ENCODE results near the gene AHI1.
A peak's percentile ranks its signal among the peaks of the same experiment; 100 is the strongest.

The AHI1 gene

DNA sequence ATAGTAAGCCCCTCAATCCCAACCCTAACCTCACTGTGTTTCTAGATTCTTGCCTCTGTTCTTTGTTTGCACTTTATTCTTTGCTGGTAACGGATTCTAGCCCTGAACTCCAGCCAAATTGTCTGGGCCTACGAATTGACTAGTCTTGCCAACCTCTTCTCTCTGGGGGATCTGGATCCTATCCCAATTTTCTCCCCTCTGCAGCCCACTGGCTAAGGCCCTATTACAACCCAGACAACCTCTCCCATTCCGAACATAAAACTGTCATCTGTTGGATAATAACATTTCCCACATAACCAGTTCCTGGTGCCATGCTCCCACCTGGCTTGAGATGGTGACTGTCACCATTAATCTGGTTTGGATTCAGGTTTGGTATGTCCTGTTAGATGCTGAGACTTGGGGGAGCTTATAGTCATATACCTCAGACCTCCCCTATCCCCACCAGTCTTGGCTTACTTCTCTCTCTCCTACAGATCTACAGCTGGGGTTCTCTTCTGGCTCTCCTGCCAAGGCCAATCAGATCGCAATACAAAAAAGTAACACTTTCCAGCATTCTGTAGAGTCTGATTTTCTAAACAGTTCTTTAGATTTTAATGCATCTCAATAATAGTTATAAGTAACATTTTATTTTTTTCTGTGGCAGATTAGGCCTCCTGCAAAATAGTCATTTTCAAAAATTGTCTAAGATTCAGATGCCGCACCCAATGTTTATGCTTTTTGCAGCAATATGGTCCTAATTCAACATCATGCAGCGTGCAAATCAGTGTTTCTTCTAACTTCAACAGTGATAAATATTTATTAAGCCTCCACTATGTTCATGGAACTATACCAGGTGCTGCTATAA, 29.8 kb upstream of the AHI1 start:
- H3K27me3 ChIP-seq (ENCODE audit: control insufficient read depth, insufficient read depth, low read length) = no peaks in the 10 kb centered on the region
- no peaks in the 10 kb centered on the region for H3K4me1 ChIP-seq (ENCODE audit: control insufficient read depth, insufficient read depth, low read length)
- H3K9me3 ChIP-seq (ENCODE audit: control insufficient read depth, low read length) = no peaks in the 10 kb centered on the region
- H3K4me3 ChIP-seq (ENCODE audit: low read length) = no peak overlapping the region
- H3K9ac ChIP-seq (ENCODE audit: low read length) = no peak overlapping the region
- H3K36me3 ChIP-seq (ENCODE audit: control insufficient read depth, insufficient read depth, low read length) = no peaks in the 10 kb centered on the region

DNA sequence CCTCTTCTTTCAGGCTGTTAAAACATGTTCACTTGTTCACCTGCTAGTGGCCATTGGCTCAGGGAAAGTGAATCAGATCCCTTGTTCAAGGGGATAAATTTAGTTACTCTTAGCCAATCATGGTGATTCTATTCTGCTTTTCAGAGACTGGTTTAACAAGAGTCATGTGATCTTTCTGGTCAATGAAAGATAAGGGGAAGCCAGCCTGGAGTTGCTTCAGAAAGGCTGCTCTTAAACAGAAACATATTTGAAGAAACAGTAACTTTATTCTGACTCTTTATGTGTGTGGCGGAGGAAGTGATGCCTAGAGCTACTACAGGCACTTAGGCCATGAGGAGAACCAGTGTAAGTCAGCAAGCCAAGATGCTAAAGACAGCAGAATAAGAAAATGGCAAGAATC, 28.1 kb upstream of the AHI1 start:
- H3K27me3 ChIP-seq (ENCODE audit: control insufficient read depth, insufficient read depth, low read length) = no peaks in the 10 kb centered on the region
- H3K4me1 ChIP-seq (ENCODE audit: control insufficient read depth, insufficient read depth, low read length) = no peaks in the 10 kb centered on the region
- no peaks in the 10 kb centered on the region for H3K9me3 ChIP-seq (ENCODE audit: control insufficient read depth, low read length)
- no peaks in the 10 kb centered on the region for H3K36me3 ChIP-seq (ENCODE audit: control insufficient read depth, insufficient read depth, low read length)
- no peak overlapping the region for H3K4me3 ChIP-seq (ENCODE audit: low read length)
- no peak overlapping the region for H3K9ac ChIP-seq (ENCODE audit: low read length)

GRCh38 chr6:135522965-135523692, 25.6 kb upstream of the AHI1 start:
- Histone ChIP-seq H3K9ac (ENCODE audit: low read length) (no peak overlapping the region), H3K27me3 (ENCODE audit: control insufficient read depth, insufficient read depth, low read length) (no peaks in the 10 kb centered on the region), H3K9me3 (ENCODE audit: control insufficient read depth, low read length) (no peaks in the 10 kb centered on the region), H3K36me3 (ENCODE audit: control insufficient read depth, insufficient read depth, low read length) (no peaks in the 10 kb centered on the region), H3K4me1 (ENCODE audit: control insufficient read depth, insufficient read depth, low read length) (no peaks in the 10 kb centered on the region), H3K4me3 (ENCODE audit: low read length) (no peak overlapping the region)

DNA sequence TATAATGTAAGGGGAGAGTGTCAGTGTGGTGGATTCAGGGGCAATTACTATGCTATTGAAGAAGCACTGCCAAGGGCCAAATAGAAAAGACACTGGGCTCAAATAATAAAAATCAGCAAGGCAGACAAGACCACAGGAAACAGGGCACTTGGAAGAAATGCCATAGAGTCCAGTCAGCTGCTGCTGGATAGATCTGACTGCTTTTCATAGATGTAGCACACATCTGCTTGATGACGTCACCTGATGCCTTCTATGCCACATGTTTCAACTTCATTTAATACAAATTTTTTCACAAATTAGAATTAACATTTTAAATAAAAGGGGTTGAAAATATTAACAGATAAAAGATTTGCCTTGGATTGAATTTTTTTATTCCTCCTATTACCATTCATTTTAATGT, 23.9 kb upstream of the AHI1 start:
- Histone ChIP-seq H3K27me3 (ENCODE audit: control insufficient read depth, insufficient read depth, low read length) (no peaks in the 10 kb centered on the region), H3K36me3 (ENCODE audit: control insufficient read depth, insufficient read depth, low read length) (no peaks in the 10 kb centered on the region), H3K4me1 (ENCODE audit: control insufficient read depth, insufficient read depth, low read length) (no peaks in the 10 kb centered on the region), H3K4me3 (ENCODE audit: low read length) (no peak overlapping the region), H3K9me3 (ENCODE audit: control insufficient read depth, low read length) (no peaks in the 10 kb centered on the region), H3K9ac (ENCODE audit: low read length) (no peak overlapping the region)

DNA sequence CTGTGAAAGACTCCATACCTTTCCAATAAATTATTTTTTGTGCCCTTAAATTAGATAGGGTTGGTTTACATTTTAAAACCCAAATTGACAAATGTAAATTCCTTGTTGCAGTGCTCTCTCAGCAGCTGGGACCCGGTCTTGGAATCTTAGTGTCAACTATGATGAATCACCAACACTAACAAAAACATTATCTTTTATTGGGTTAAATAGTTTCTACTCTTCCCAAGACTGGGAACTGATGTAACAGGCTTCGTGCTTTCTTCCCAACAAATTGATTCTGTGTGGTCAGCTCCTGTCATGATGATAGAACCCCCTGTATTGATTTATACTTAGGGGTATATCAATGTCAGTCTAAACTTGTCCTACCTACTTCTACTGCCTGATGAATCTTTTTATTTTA, 23.2 kb upstream of the AHI1 start:
- no peak overlapping the region for H3K4me3 ChIP-seq (ENCODE audit: low read length)

DNA sequence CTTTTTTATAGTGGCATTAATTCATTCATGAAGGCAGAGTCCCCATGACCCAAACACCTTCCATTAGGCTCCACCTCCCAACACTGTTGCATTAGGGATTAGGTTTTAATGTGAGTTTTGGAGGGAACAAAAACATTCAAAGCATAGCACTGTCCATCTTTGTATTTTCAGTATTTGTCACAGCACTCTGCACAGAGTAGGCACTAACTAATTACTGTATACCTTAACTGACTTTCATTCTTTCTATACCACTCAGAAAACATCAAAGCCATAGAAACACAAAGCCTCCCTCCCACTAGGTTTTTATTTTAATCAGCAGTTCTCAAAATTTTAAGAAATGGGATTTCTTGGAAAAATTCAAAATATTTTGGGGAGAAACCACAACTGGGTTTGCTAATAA, 21.8 kb upstream of the AHI1 start:
- H3K9ac ChIP-seq (ENCODE audit: low read length) = no peak overlapping the region
- H3K4me3 ChIP-seq (ENCODE audit: low read length) = no peak overlapping the region
- H3K4me1 ChIP-seq (ENCODE audit: control insufficient read depth, insufficient read depth, low read length) = no peaks in the 10 kb centered on the region
- no peaks in the 10 kb centered on the region for H3K27me3 ChIP-seq (ENCODE audit: control insufficient read depth, insufficient read depth, low read length)
- H3K9me3 ChIP-seq (ENCODE audit: control insufficient read depth, low read length) = no peaks in the 10 kb centered on the region
- H3K36me3 ChIP-seq (ENCODE audit: control insufficient read depth, insufficient read depth, low read length) = no peaks in the 10 kb centered on the region

More for the DNA sequence above, 23.2 kb upstream of the AHI1 start:
- Histone ChIP-seq H3K27me3 (ENCODE audit: control insufficient read depth, insufficient read depth, low read length) (no peaks in the 10 kb centered on the region), H3K9me3 (ENCODE audit: control insufficient read depth, low read length) (no peaks in the 10 kb centered on the region), H3K36me3 (ENCODE audit: control insufficient read depth, insufficient read depth, low read length) (no peaks in the 10 kb centered on the region), H3K4me1 (ENCODE audit: control insufficient read depth, insufficient read depth, low read length) (no peaks in the 10 kb centered on the region), H3K9ac (ENCODE audit: low read length) (no peak overlapping the region)

- Histone ChIP-seq H3K36me3 (ENCODE audit: control insufficient read depth, insufficient read depth, low read length) (no peaks in the 10 kb centered on the region), H3K4me1 (ENCODE audit: control insufficient read depth, insufficient read depth, low read length) (no peaks in the 10 kb centered on the region), H3K4me3 (ENCODE audit: low read length) (no peak overlapping the region), H3K9me3 (ENCODE audit: control insufficient read depth, low read length) (no peaks in the 10 kb centered on the region), H3K27me3 (ENCODE audit: control insufficient read depth, insufficient read depth, low read length) (no peaks in the 10 kb centered on the region), H3K9ac (ENCODE audit: low read length) (no peak overlapping the region)
These were observed 20.0 kb upstream of the AHI1 start for GRCh38 chr6:135517527-135517926.

- no peak overlapping the region for H3K9ac ChIP-seq (ENCODE audit: low read length)
- no peaks in the 10 kb centered on the region for H3K36me3 ChIP-seq (ENCODE audit: control insufficient read depth, insufficient read depth, low read length)
- H3K27me3 ChIP-seq (ENCODE audit: control insufficient read depth, insufficient read depth, low read length) = no peaks in the 10 kb centered on the region
- no peak overlapping the region for H3K4me3 ChIP-seq (ENCODE audit: low read length)
- no peaks in the 10 kb centered on the region for H3K9me3 ChIP-seq (ENCODE audit: control insufficient read depth, low read length)
- no peaks in the 10 kb centered on the region for H3K4me1 ChIP-seq (ENCODE audit: control insufficient read depth, insufficient read depth, low read length)
These were observed 17.2 kb upstream of the AHI1 start for GRCh38 chr6:135514706-135515105.

DNA sequence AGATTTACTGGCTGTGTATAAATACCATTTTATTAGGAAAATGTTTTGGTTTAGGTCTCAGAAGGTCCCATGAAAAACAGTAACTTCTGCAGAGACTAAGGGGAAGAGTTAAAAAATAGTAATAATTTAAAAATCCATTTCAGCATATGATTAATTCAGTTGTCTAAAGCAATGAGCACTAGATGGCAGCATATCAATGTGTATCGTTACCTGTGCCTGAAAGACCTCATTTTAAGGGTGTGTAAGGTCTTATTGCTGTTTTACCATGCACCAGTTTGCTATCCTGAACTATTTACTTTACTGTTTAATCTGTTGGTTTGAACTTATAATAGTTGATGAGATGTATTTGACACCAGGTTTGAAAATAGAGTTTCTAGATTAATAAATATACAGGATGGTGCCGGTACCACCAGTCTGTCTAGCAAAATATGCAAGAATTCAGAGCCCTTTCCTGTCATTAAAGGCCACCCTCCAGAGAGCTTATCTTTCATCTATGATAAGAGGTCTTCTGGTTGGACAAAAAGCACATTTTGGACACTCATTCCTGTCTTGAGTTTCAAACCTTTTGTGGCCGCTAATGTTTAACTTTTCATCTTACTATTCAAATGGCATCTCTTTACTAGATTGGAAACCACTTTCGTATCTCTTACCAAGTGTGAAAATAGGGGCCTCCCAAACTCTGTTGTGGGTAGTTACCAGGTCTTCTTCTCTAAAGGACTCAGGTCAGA, 8.9 kb upstream of the AHI1 start:
- Histone ChIP-seq H3K36me3 (ENCODE audit: control insufficient read depth, insufficient read depth, low read length) (no peaks in the 10 kb centered on the region), H3K4me1 (ENCODE audit: control insufficient read depth, insufficient read depth, low read length) (peaks cover 14% of the 10 kb centered on the region), H3K9ac (ENCODE audit: low read length) (peak overlapping the region; percentile 15), H3K9me3 (ENCODE audit: control insufficient read depth, low read length) (no peaks in the 10 kb centered on the region), H3K27me3 (ENCODE audit: control insufficient read depth, insufficient read depth, low read length) (no peaks in the 10 kb centered on the region), H3K4me3 (ENCODE audit: low read length) (no peak overlapping the region)

DNA sequence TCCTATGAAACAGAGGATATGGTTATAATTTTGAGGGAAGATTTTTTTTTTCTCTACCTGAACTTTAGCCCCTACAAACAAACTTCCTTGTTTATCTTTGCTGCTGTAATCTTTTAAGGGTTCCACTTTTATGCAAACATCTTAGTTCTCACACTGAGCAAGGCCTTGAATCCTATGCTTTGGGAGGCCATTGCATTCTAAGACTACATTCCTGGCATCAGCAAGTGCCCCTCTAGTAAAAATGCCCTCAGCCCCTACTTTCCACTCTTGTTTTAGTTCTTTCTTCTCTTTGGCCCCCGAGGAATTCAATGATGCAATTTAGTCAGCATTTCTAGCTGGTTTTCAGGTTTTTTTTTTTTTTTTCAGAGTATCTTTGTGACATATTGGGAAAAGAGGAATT, 8.1 kb upstream of the AHI1 start:
- no peaks in the 10 kb centered on the region for H3K9me3 ChIP-seq (ENCODE audit: control insufficient read depth, low read length)
- no peaks in the 10 kb centered on the region for H3K27me3 ChIP-seq (ENCODE audit: control insufficient read depth, insufficient read depth, low read length)
- H3K36me3 ChIP-seq (ENCODE audit: control insufficient read depth, insufficient read depth, low read length) = no peaks in the 10 kb centered on the region
- no peak overlapping the region for H3K4me3 ChIP-seq (ENCODE audit: low read length)
- peaks cover 14% of the 10 kb centered on the region for H3K4me1 ChIP-seq (ENCODE audit: control insufficient read depth, insufficient read depth, low read length)
- H3K9ac ChIP-seq (ENCODE audit: low read length) = peak overlapping the region; percentile 15

- Histone ChIP-seq H3K4me1 (ENCODE audit: control insufficient read depth, insufficient read depth, low read length) (peaks cover 14% of the 10 kb centered on the region), H3K9me3 (ENCODE audit: control insufficient read depth, low read length) (no peaks in the 10 kb centered on the region), H3K27me3 (ENCODE audit: control insufficient read depth, insufficient read depth, low read length) (no peaks in the 10 kb centered on the region), H3K36me3 (ENCODE audit: control insufficient read depth, insufficient read depth, low read length) (no peaks in the 10 kb centered on the region), H3K4me3 (ENCODE audit: low read length) (no peak overlapping the region), H3K9ac (ENCODE audit: low read length) (no peak overlapping the region)
These were observed 7.7 kb upstream of the AHI1 start for GRCh38 chr6:135505222-135505621.

DNA sequence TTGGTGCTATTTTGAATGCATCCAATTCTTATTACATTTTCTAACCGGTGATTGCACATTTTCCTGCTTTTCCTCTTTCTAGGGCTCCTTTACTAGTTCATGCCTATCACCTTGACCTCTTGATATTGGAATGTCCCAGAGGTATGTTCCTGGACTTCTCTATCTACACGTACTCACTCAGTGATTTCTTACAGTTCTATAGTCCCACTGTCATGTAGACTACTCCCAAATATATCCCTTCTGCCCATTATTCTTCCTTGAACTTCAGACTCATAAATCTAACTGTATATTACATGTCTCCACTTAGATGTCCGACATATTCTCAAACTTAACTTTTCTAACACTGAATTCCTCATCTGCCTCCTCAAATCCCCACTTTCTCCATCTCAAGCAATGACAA, 7.2 kb upstream of the AHI1 start:
- H3K36me3 ChIP-seq (ENCODE audit: control insufficient read depth, insufficient read depth, low read length) = no peaks in the 10 kb centered on the region
- H3K27me3 ChIP-seq (ENCODE audit: control insufficient read depth, insufficient read depth, low read length) = no peaks in the 10 kb centered on the region
- no peak overlapping the region for H3K9ac ChIP-seq (ENCODE audit: low read length)
- H3K9me3 ChIP-seq (ENCODE audit: control insufficient read depth, low read length) = no peaks in the 10 kb centered on the region
- no peak overlapping the region for H3K4me3 ChIP-seq (ENCODE audit: low read length)
- peaks cover 14% of the 10 kb centered on the region for H3K4me1 ChIP-seq (ENCODE audit: control insufficient read depth, insufficient read depth, low read length)
